Uterus (tissue), 2 donors: ENCODE data around the gene NSMF.

Experiments used
- POLR2A ChIP-seq, 2 donors: fragments of 450-650 bp; IDR thresholded peaks; one replicate each; pipeline ENCODE4 v1.6.1; 2016; ENCODE audit warnings: antibody characterized with exemption in 2 of 2, mild to moderate bottlenecking in 1 of 2, moderate library complexity in 1 of 2
- TF ChIP-seq, protein P1 (sequence below), 4 experiments: fragments of 200-600 bp in 2 of 4; fragments of 450-650 bp in 2 of 4; sonication (generic) in 2 of 4; IDR thresholded peaks; one replicate each; pipeline ENCODE4 v1.5.1; 2016 to 2019; ENCODE audit warnings: antibody characterized with exemption in 4 of 4, mild to moderate bottlenecking in 2 of 4, moderate library complexity in 1 of 4

- TF ChIP-seq, protein P1, sequence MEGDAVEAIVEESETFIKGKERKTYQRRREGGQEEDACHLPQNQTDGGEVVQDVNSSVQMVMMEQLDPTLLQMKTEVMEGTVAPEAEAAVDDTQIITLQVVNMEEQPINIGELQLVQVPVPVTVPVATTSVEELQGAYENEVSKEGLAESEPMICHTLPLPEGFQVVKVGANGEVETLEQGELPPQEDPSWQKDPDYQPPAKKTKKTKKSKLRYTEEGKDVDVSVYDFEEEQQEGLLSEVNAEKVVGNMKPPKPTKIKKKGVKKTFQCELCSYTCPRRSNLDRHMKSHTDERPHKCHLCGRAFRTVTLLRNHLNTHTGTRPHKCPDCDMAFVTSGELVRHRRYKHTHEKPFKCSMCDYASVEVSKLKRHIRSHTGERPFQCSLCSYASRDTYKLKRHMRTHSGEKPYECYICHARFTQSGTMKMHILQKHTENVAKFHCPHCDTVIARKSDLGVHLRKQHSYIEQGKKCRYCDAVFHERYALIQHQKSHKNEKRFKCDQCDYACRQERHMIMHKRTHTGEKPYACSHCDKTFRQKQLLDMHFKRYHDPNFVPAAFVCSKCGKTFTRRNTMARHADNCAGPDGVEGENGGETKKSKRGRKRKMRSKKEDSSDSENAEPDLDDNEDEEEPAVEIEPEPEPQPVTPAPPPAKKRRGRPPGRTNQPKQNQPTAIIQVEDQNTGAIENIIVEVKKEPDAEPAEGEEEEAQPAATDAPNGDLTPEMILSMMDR (IDR thresholded peaks at IDR 0.05), result no peak
- no peak for TF ChIP-seq POLR2A (IDR thresholded peaks at IDR 0.05)
Observed at GRCh38 chr9:137460363-137461315, 1.5 kb upstream of the NSMF start.
